ENCODE data around the gene ARHGAP29. TPM values are rescaled to one million over a fixed set of nuclear protein-coding genes. Genes with fewer than 3 reads are reported as not detected.

The ARHGAP29 gene
- total RNA-seq, 1 donor from 2014 or later: 187 TPM

DNA sequence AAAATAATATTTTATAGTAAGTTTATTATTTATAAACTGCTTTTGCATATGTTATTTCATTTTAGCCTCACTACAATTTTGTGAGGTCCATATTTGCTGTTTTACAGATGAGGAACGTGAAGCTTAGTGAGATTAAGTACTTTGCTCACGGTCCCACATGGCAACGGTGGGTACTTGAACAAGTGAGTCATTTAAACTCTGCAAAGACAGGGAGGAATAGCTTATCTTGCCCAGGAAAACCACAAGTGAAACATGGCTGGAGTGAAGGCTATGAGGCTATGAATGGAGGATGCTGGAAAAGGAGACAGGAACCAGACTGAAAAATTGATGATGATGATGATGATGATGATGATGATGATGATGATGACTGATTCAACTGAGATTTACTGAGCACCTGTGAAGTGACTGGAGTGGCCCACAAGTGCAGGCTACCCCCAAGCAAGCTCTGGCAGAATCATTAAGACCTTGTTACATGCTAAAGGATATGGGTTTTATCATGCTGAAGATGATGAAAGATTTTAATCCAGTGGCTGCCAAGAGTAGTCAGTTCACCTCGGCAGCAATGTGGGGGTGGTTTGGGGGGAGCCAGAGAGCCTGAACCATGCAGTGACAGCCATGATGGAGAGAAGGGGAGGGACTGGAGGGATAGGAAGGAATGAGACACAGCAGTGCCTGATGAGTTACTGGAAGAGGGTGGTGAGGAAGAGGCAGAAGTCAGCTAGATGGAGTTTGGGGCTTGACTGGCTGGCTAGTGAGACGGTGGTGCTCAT, 115.0 kb downstream of the ARHGAP29 start:
- Mint-ChIP-seq H3K9me3 (ENCODE audit: unreplicated experiment) (no peaks in the 10 kb centered on the region), H3K27me3 (ENCODE audit: unreplicated experiment) (no peaks in the 10 kb centered on the region), H3K4me1 (ENCODE audit: unreplicated experiment) (peaks cover 46% of the 10 kb centered on the region), H3K36me3 (ENCODE audit: unreplicated experiment) (peaks cover 2% of the 10 kb centered on the region), H3K27ac (ENCODE audit: unreplicated experiment) (no peak overlapping the region), H3K4me3 (ENCODE audit: unreplicated experiment) (no peak overlapping the region)
- TF ChIP-seq, protein P1, sequence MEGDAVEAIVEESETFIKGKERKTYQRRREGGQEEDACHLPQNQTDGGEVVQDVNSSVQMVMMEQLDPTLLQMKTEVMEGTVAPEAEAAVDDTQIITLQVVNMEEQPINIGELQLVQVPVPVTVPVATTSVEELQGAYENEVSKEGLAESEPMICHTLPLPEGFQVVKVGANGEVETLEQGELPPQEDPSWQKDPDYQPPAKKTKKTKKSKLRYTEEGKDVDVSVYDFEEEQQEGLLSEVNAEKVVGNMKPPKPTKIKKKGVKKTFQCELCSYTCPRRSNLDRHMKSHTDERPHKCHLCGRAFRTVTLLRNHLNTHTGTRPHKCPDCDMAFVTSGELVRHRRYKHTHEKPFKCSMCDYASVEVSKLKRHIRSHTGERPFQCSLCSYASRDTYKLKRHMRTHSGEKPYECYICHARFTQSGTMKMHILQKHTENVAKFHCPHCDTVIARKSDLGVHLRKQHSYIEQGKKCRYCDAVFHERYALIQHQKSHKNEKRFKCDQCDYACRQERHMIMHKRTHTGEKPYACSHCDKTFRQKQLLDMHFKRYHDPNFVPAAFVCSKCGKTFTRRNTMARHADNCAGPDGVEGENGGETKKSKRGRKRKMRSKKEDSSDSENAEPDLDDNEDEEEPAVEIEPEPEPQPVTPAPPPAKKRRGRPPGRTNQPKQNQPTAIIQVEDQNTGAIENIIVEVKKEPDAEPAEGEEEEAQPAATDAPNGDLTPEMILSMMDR (IDR thresholded peaks at IDR 0.05): no peak
- no peak for DNase-seq (ENCODE audit: extremely low spot score, unreplicated experiment)

Other genes with a start within 250 kb of the ARHGAP29 start
- gene ABCA4, start 116.4 kb downstream of the ARHGAP29 start, total RNA-seq: 6.0 and 6.6 TPM in 2 replicates
- 38.8 and 39.0 TPM in 2 replicates for gene ABCD3, start 180.8 kb upstream of the ARHGAP29 start, total RNA-seq